Measurements from ENCODE around the gene OAF. TPM values are rescaled to one million over a fixed set of nuclear protein-coding genes. Genes with fewer than 3 reads are reported as not detected.
A peak's percentile ranks its signal among the peaks of the same experiment; 100 is the strongest.

The OAF gene
- total and polyA plus RNA-seq, 5 experiments from 2014 or later: 3.6 to 8.0 (median 5.3) TPM

GRCh38 chr11:120186456-120186773 lies 24.4 kb upstream of the OAF start:
- Mint-ChIP-seq H3K4me3 (no peak overlapping the region), H3K36me3 (peaks cover 0 to 2% (median 0%) of the 10 kb centered on the region in 3 donors), H3K9me3 (no peaks in the 10 kb centered on the region), H3K4me1 (peaks cover 0 to 6% (median 2%) of the 10 kb centered on the region in 4 donors), H3K27ac (peak overlapping the region in 3 of 10 donors; percentile 25 to 66 (median 40)), H3K27me3 (peaks cover 3 to 13% (median 8%) of the 10 kb centered on the region in 5 donors)
- no peak for ATAC-seq
- no peak for DNase-seq
- POLR2A ChIA-PET: no interaction called here

GRCh38 chr11:120186774-120187591 lies 23.8 kb upstream of the OAF start:
- POLR2A ChIA-PET: no interaction called here
- Mint-ChIP-seq H3K27ac (peak overlapping the region in 1 of 10 donors; percentile 40), H3K27me3 (peaks cover 3 to 15% (median 7%) of the 10 kb centered on the region in 5 donors), H3K4me1 (peaks cover 0 to 5% (median 2%) of the 10 kb centered on the region in 4 donors), H3K36me3 (peaks cover 0 to 2% (median 0%) of the 10 kb centered on the region in 3 donors), H3K9me3 (no peaks in the 10 kb centered on the region), H3K4me3 (no peak overlapping the region)
- ATAC-seq: no peak
- no peak for DNase-seq

GRCh38 chr11:120188371-120188770 lies 22.5 kb upstream of the OAF start:
- POLR2A ChIA-PET: no interaction called here
- Mint-ChIP-seq H3K9me3 (no peaks in the 10 kb centered on the region), H3K36me3 (peaks cover 0 to 2% (median 0%) of the 10 kb centered on the region in 3 donors), H3K27ac (peak overlapping the region in 1 of 10 donors; percentile 75), H3K27me3 (peaks cover 3 to 15% (median 7%) of the 10 kb centered on the region in 5 donors), H3K4me1 (peaks cover 0 to 2% (median 0%) of the 10 kb centered on the region in 4 donors), H3K4me3 (no peak overlapping the region)
- DNase-seq (no peak), ATAC-seq (no peak)

GRCh38 chr11:120188811-120189455 lies 21.9 kb upstream of the OAF start:
- no peaks in the 10 kb centered on the region for H3K36me3 Mint-ChIP-seq
- DNase-seq: peak in 1 of 10 donors; percentile 58
- ATAC-seq: no peak
- peaks cover 3 to 15% (median 7%) of the 10 kb centered on the region in 5 donors for H3K27me3 Mint-ChIP-seq
- H3K27ac Mint-ChIP-seq: no peak overlapping the region
- POLR2A ChIA-PET: no interaction called here
- peaks cover 0 to 2% (median 0%) of the 10 kb centered on the region in 4 donors for H3K4me1 Mint-ChIP-seq
- H3K9me3 Mint-ChIP-seq: no peaks in the 10 kb centered on the region
- no peak overlapping the region for H3K4me3 Mint-ChIP-seq

GRCh38 chr11:120191058-120191457 lies 19.8 kb upstream of the OAF start:
- ATAC-seq: no peak
- no peak for DNase-seq
- H3K4me1 Mint-ChIP-seq: peaks cover 0 to 2% (median 0%) of the 10 kb centered on the region in 4 donors
- no peak overlapping the region for H3K27ac Mint-ChIP-seq
- H3K9me3 Mint-ChIP-seq: no peaks in the 10 kb centered on the region
- H3K27me3 Mint-ChIP-seq: peaks cover 0 to 14% (median 4%) of the 10 kb centered on the region in 5 donors
- no peaks in the 10 kb centered on the region for H3K36me3 Mint-ChIP-seq
- POLR2A ChIA-PET: no interaction called here
- H3K4me3 Mint-ChIP-seq: no peak overlapping the region

- Mint-ChIP-seq H3K4me3 (no peak overlapping the region), H3K4me1 (no peaks in the 10 kb centered on the region), H3K9me3 (no peaks in the 10 kb centered on the region), H3K27ac (no peak overlapping the region), H3K36me3 (no peaks in the 10 kb centered on the region), H3K27me3 (peaks cover 0 to 11% (median 0%) of the 10 kb centered on the region in 5 donors)
- ATAC-seq (no peak), DNase-seq (no peak)
- POLR2A ChIA-PET: no interaction called here
These were observed 17.8 kb upstream of the OAF start for GRCh38 chr11:120192831-120193625.

GRCh38 chr11:120194166-120194565 lies 16.7 kb upstream of the OAF start:
- POLR2A ChIA-PET: no interaction called here
- Mint-ChIP-seq H3K4me1 (no peaks in the 10 kb centered on the region), H3K36me3 (no peaks in the 10 kb centered on the region), H3K9me3 (no peaks in the 10 kb centered on the region), H3K27me3 (peaks cover 0 to 19% (median 0%) of the 10 kb centered on the region in 5 donors), H3K4me3 (no peak overlapping the region), H3K27ac (no peak overlapping the region)
- DNase-seq: no peak
- ATAC-seq: no peak

GRCh38 chr11:120195601-120196320 lies 15.1 kb upstream of the OAF start:
- POLR2A ChIA-PET: no interaction called here
- ATAC-seq: no peak
- H3K36me3 Mint-ChIP-seq: no peaks in the 10 kb centered on the region
- no peaks in the 10 kb centered on the region for H3K9me3 Mint-ChIP-seq
- no peak overlapping the region for H3K4me3 Mint-ChIP-seq
- no peaks in the 10 kb centered on the region for H3K4me1 Mint-ChIP-seq
- H3K27me3 Mint-ChIP-seq: peaks cover 0 to 24% (median 6%) of the 10 kb centered on the region in 5 donors
- H3K27ac Mint-ChIP-seq: no peak overlapping the region
- DNase-seq: no peak

GRCh38 chr11:120196826-120197225 lies 14.0 kb upstream of the OAF start:
- Mint-ChIP-seq H3K4me1 (no peaks in the 10 kb centered on the region), H3K27ac (no peak overlapping the region), H3K9me3 (no peaks in the 10 kb centered on the region), H3K27me3 (peaks cover 0 to 27% (median 6%) of the 10 kb centered on the region in 5 donors), H3K4me3 (no peak overlapping the region), H3K36me3 (no peaks in the 10 kb centered on the region)
- POLR2A ChIA-PET: no interaction called here
- ATAC-seq: no peak
- DNase-seq: no peak

GRCh38 chr11:120197251-120197891 lies 13.5 kb upstream of the OAF start:
- no peak overlapping the region for H3K4me3 Mint-ChIP-seq
- H3K9me3 Mint-ChIP-seq: no peaks in the 10 kb centered on the region
- H3K27ac Mint-ChIP-seq: no peak overlapping the region
- ATAC-seq (no peak), DNase-seq (no peak)
- H3K36me3 Mint-ChIP-seq: no peaks in the 10 kb centered on the region
- peaks cover 0 to 24% (median 8%) of the 10 kb centered on the region in 5 donors for H3K27me3 Mint-ChIP-seq
- no peaks in the 10 kb centered on the region for H3K4me1 Mint-ChIP-seq
- POLR2A ChIA-PET: no interaction called here

- H3K27ac Mint-ChIP-seq: no peak overlapping the region
- no peak overlapping the region for H3K4me3 Mint-ChIP-seq
- peaks cover 0 to 27% (median 8%) of the 10 kb centered on the region in 5 donors for H3K27me3 Mint-ChIP-seq
- H3K36me3 Mint-ChIP-seq: no peaks in the 10 kb centered on the region
- H3K4me1 Mint-ChIP-seq: no peaks in the 10 kb centered on the region
- no peaks in the 10 kb centered on the region for H3K9me3 Mint-ChIP-seq
- POLR2A ChIA-PET: no interaction called here
- ATAC-seq (no peak), DNase-seq (no peak)
These were observed 12.9 kb upstream of the OAF start for GRCh38 chr11:120197977-120198376.

GRCh38 chr11:120198403-120198786 lies 12.4 kb upstream of the OAF start:
- Mint-ChIP-seq H3K27ac (no peak overlapping the region), H3K9me3 (no peaks in the 10 kb centered on the region)

More at GRCh38 chr11:120198403-120198786, 12.4 kb upstream of the OAF start:
- Mint-ChIP-seq H3K27me3 (peaks cover 0 to 29% (median 8%) of the 10 kb centered on the region in 5 donors), H3K4me1 (no peaks in the 10 kb centered on the region), H3K4me3 (no peak overlapping the region), H3K36me3 (no peaks in the 10 kb centered on the region)
- DNase-seq (no peak), ATAC-seq (no peak)
- POLR2A ChIA-PET: no interaction called here

Measured in naive thymus-derived CD8-positive, alpha-beta T cell (primary cell).